HCT116 (cell line): ENCODE measurements around the gene MAPKAPK3. TPM values are rescaled to one million over a fixed set of nuclear protein-coding genes. Genes with fewer than 3 reads are reported as not detected.
A peak's percentile ranks its signal among the peaks of the same experiment; 100 is the strongest.

ENCODE experiments used
- ATAC-seq: fragments of 200-7000 bp; cut with Tn5 transposase; 2 replicates; pipeline ENCODE4 v1.9.1; 2020; ENCODE audit warnings: mild to moderate bottlenecking, moderate library complexity
- BruUV-seq: library from RNA; stranded (reverse); fragments of 400-500 nt; replicated peaks from 2 replicates; lab custom pipeline; 2021; lab: Mats Ljungman, UMichigan
- CTCF ChIA-PET: fragments of 300-600 bp; sonication (Branson Sonifier 250); formaldehyde crosslinking; loops from one replicate; lab custom pipeline; 2021; ENCODE audit warnings: antibody characterized with exemption; lab: Charles Lee
- POLR2A ChIA-PET: fragments of 300-600, 350-600 bp; sonication (Branson Sonifier 250); formaldehyde crosslinking; loops from one replicate; lab custom pipeline; 2021; ENCODE audit warnings: antibody characterized with exemption; lab: Charles Lee
- RAD21 ChIA-PET, 2 experiments: fragments of 300-600 bp; sonication (Branson Sonifier 250); formaldehyde crosslinking; loops; one replicate each; lab custom pipeline; 2023; ENCODE audit warnings: low total read pairs in 2 of 2; ENCODE audit not compliant: uncharacterized antibody in 2 of 2, unreplicated experiment in 2 of 2, low non-redundant PET in 1 of 2; lab: Charles Lee
- DNase-seq: peaks from one replicate; pipeline ENCODE4 v3.0.0-alpha.2; 2010; ENCODE audit warnings: low read depth, low spot score
- H2AFZ ChIP-seq: fragments of 200-600 bp; shearing (Covaris generic), sonication (generic); 2 replicates; pipeline ENCODE4 v1.6.1; 2017; ENCODE audit warnings: low read depth, mixed run types, mixed read lengths, antibody characterized with exemption, low read length; ENCODE audit not compliant: poor library complexity, severe bottlenecking
- H3K27ac ChIP-seq: 2 replicates; pipeline ENCODE4 v1.5.1; 2012; ENCODE audit warnings: low read depth, low read length
- H3K27me3 ChIP-seq: fragments of 200-600 bp; sonication (generic); 2 replicates; pipeline ENCODE4 v1.6.1; 2016; ENCODE audit warnings: mixed run types, low read length, mixed read lengths; ENCODE audit not compliant: insufficient read depth
- H3K36me3 ChIP-seq, 2 experiments: fragments of 200-500 bp in 1 of 2; fragments of 200-600 bp in 1 of 2; sonication (Bioruptor generic) in 1 of 2; sonication (generic) in 1 of 2; 2 replicates each; pipeline versions ENCODE4 v1.5.1 to v1.6.1; 2014 to 2016; ENCODE audit warnings: low read length in 2 of 2, inconsistent platforms in 1 of 2, mixed read lengths in 1 of 2, mixed run types in 1 of 2; ENCODE audit not compliant: insufficient read depth in 2 of 2, control insufficient read depth in 1 of 2
- H3K4me1 ChIP-seq, 2 experiments: fragments of 200-600 bp in 1 of 2; sonication (generic) in 1 of 2; 2 replicates each; pipeline versions ENCODE4 v1.5.1 to v1.6.1; 2012 to 2017; ENCODE audit warnings: low read length in 2 of 2, inconsistent platforms in 1 of 2, mild to moderate bottlenecking in 1 of 2, mixed read lengths in 1 of 2, mixed run types in 1 of 2, moderate library complexity in 1 of 2; ENCODE audit not compliant: insufficient read depth in 2 of 2, control insufficient read depth in 1 of 2
- H3K4me2 ChIP-seq: fragments of 200-600 bp; sonication (generic); 2 replicates; pipeline ENCODE4 v1.6.1; 2017; ENCODE audit warnings: mixed run types, low read length, mixed read lengths
- H3K4me3 ChIP-seq, 2 experiments: fragments of 200-600 bp in 1 of 2; sonication (generic) in 1 of 2; replicated peaks in 1 of 2; 2 replicates each; pipeline ENCODE4 v1.5.1; 2011 to 2016; ENCODE audit warnings: low read length in 2 of 2, control low read depth in 1 of 2, low read depth in 1 of 2, mild to moderate bottlenecking in 1 of 2, mixed read lengths in 1 of 2, mixed run types in 1 of 2
- H3K79me2 ChIP-seq: fragments of 200-600 bp; sonication (generic); 2 replicates; pipeline ENCODE4 v1.6.1; 2017; ENCODE audit warnings: mild to moderate bottlenecking, mixed run types, low read length, moderate library complexity, mixed read lengths; ENCODE audit not compliant: insufficient read depth
- H3K9ac ChIP-seq: fragments of 200-600 bp; sonication (generic); 2 replicates; pipeline ENCODE4 v1.6.1; 2016; ENCODE audit warnings: low read length, mixed read lengths
- H3K9me2 ChIP-seq: fragments of 200-600 bp; sonication (generic), shearing (Covaris generic); 2 replicates; pipeline ENCODE4 v1.6.1; 2017; ENCODE audit warnings: mixed run types, mild to moderate bottlenecking, moderate library complexity; ENCODE audit not compliant: insufficient read depth
- H3K9me3 ChIP-seq, 2 experiments: fragments of 200-500 bp in 1 of 2; fragments of 200-600 bp in 1 of 2; sonication (Bioruptor generic) in 1 of 2; sonication (generic) in 1 of 2; 2 replicates each; pipeline ENCODE4 v1.6.1; 2014 to 2017; ENCODE audit warnings: low read length in 2 of 2, mixed read lengths in 2 of 2, inconsistent platforms in 1 of 2, low read depth in 1 of 2, mild to moderate bottlenecking in 1 of 2, mixed run types in 1 of 2, moderate library complexity in 1 of 2; ENCODE audit not compliant: control insufficient read depth in 1 of 2, insufficient read depth in 1 of 2
- H4K20me1 ChIP-seq: fragments of 200-600 bp; sonication (generic), shearing (Covaris generic); 2 replicates; pipeline ENCODE4 v1.6.1; 2017; ENCODE audit warnings: mixed run types, mild to moderate bottlenecking, moderate library complexity; ENCODE audit not compliant: insufficient read depth
- ATF3 ChIP-seq: IDR thresholded peaks from 2 replicates; pipeline ENCODE4 v1.6.1; 2012
- CBX3 ChIP-seq: IDR thresholded peaks from 2 replicates; pipeline ENCODE4 v1.6.1; 2012; ENCODE audit warnings: low read depth
- CEBPB ChIP-seq: IDR thresholded peaks from 2 replicates; pipeline ENCODE4 v1.6.1; 2012; ENCODE audit warnings: low read depth
- CTCF ChIP-seq, 3 experiments: fragments of 200-600 bp in 1 of 3; sonication (generic) in 1 of 3; IDR thresholded peaks in 2 of 3; conservative IDR thresholded peaks in 1 of 3; 2 replicates each; pipeline ENCODE4 v1.5.1; 2012 to 2017; ENCODE audit warnings: low read depth in 2 of 3, low read length in 2 of 3, antibody characterized with exemption in 1 of 3, borderline replicate concordance in 1 of 3, control low read depth in 1 of 3, mild to moderate bottlenecking in 1 of 3, mixed read lengths in 1 of 3, mixed run types in 1 of 3, moderate library complexity in 1 of 3; ENCODE audit not compliant: insufficient read depth in 1 of 3
- ELF1 ChIP-seq: IDR thresholded peaks from 2 replicates; pipeline ENCODE4 v1.6.1; 2012; ENCODE audit warnings: low read depth, borderline replicate concordance
- MAX ChIP-seq: IDR thresholded peaks from 2 replicates; pipeline ENCODE4 v1.6.1; 2012
- POLR2A ChIP-seq: IDR thresholded peaks from 2 replicates; pipeline ENCODE4 v1.7.0; 2011; ENCODE audit warnings: borderline replicate concordance; ENCODE audit not compliant: insufficient read depth, insufficient read length; ENCODE audit errors: extremely low read depth
- POLR2AphosphoS5 ChIP-seq: IDR thresholded peaks from 2 replicates; pipeline ENCODE4 v1.6.1; 2011; ENCODE audit warnings: mild to moderate bottlenecking, low read depth, low read length, moderate library complexity
- REST ChIP-seq: IDR thresholded peaks from 2 replicates; pipeline ENCODE4 v1.6.1; 2012; ENCODE audit warnings: low read depth
- SIN3A ChIP-seq: IDR thresholded peaks from 2 replicates; pipeline ENCODE4 v1.6.1; 2012; ENCODE audit warnings: low read depth
- SP1 ChIP-seq: IDR thresholded peaks from 2 replicates; pipeline ENCODE4 v1.6.1; 2012; ENCODE audit warnings: low read depth
- SRF ChIP-seq: IDR thresholded peaks from 2 replicates; pipeline ENCODE4 v1.6.1; 2012; ENCODE audit warnings: low read depth
- TCF7L2 ChIP-seq: IDR thresholded peaks from 2 replicates; pipeline ENCODE4 v1.7.0; 2011; ENCODE audit warnings: borderline replicate concordance, inconsistent platforms; ENCODE audit not compliant: insufficient read depth, insufficient read length; ENCODE audit errors: extremely low read depth
- YY1 ChIP-seq: IDR thresholded peaks from 2 replicates; pipeline ENCODE4 v1.6.1; 2011; ENCODE audit warnings: low read length, low read depth, moderate library complexity, mild to moderate bottlenecking; ENCODE audit not compliant: insufficient replicate concordance; ENCODE audit errors: extremely low read depth
- ZBTB33 ChIP-seq: IDR thresholded peaks from 2 replicates; pipeline ENCODE4 v1.6.1; 2011; ENCODE audit warnings: mild to moderate bottlenecking, low read length, moderate library complexity; ENCODE audit not compliant: insufficient replicate concordance; ENCODE audit errors: extremely low read depth
- ZNF274 ChIP-seq: fragments of 200-500 bp; sonication (Bioruptor generic); IDR thresholded peaks from 2 replicates; pipeline ENCODE4 v1.6.1; 2014; ENCODE audit warnings: mild to moderate bottlenecking, low read depth, low read length, inconsistent platforms
- intact Hi-C: fragments of 100-400 bp; cut with micrococcal nuclease; formaldehyde crosslinking; loops from 2 replicates; pipeline ENCODE4 v1.10.0; 2022
- total RNA-seq: library from RNA; stranded (reverse); gene quantifications from one replicate; pipeline ENCODE4 v1.2.1, GENCODE V29; 2021; ENCODE audit not compliant: unreplicated experiment

Gene MAPKAPK3
- total RNA-seq, 1 experiment from 2014 or later: 87.3 TPM

- TF ChIP-seq REST (no peak), YY1 (no peak)
- TF ChIP-seq, all 23 proteins: peak for 0
These were observed 5.9 kb downstream of the MAPKAPK3 start (continued) for GRCh38 chr3:50622881-50623280.

GRCh38 chr3:50623840-50624474, 7.0 kb downstream of the MAPKAPK3 start:
- intact Hi-C loops: no loop called here
- peaks cover 90% of the 10 kb centered on the region for H3K79me2 ChIP-seq
- H3K9ac ChIP-seq: peak overlapping the region; percentile 47
- CTCF ChIA-PET: interaction anchor here (1.4 to 1.9 kb wide), 2 partner anchors 29 kb away, joined by 6 to 7 read pairs; no protein-coding TSS in a partner anchor
- RAD21 ChIA-PET: interaction anchor here (0.9 to 1.2 kb wide), 2 partner anchors 8 to 29 kb away, joined by 3 to 4 read pairs; no protein-coding TSS in a partner anchor
- H3K4me3 ChIP-seq: peak overlapping the region in 1 of 2 experiments; percentile 29; a peak in 2 of 4 replicates
- H3K4me1 ChIP-seq: peaks cover 62 to 87% of the 10 kb centered on the region in 2 experiments
- no TSS peak for BruUV-seq
- H3K27me3 ChIP-seq: no peaks in the 10 kb centered on the region
- no peak overlapping the region for H2AFZ ChIP-seq
- DNase-seq (no peak), ATAC-seq (no peak)
- peak overlapping the region; percentile 75 for H3K4me2 ChIP-seq
- H3K36me3 ChIP-seq: peaks cover 0 to 17% of the 10 kb centered on the region in 2 experiments; a peak in 1 of 4 replicates
- peak overlapping the region; percentile 87 for H3K27ac ChIP-seq
- POLR2A ChIA-PET: interaction anchor here (2.4 kb wide), 1 partner anchor 29 kb away, joined by 8 read pairs; no protein-coding TSS in a partner anchor
- H3K9me2 ChIP-seq: no peaks in the 10 kb centered on the region
- no peaks in the 10 kb centered on the region for H3K9me3 ChIP-seq
- no peaks in the 10 kb centered on the region for H4K20me1 ChIP-seq
- no peak for TF ChIP-seq SIN3A
- TF ChIP-seq CBX3: no peak
- no peak for TF ChIP-seq SP1
- no peak for TF ChIP-seq ATF3
- TF ChIP-seq ELF1: no peak
- no peak for TF ChIP-seq SRF
- TF ChIP-seq TCF7L2: no peak
- no peak for TF ChIP-seq ZNF274
- TF ChIP-seq POLR2A: no peak
- TF ChIP-seq CTCF (IDR thresholded peaks at IDR 0.05 in 2 of 3, conservative IDR thresholded peaks at IDR 0.05 in 1 of 3; ENCODE audit: borderline replicate concordance in 1 of 3, insufficient read depth in 1 of 3, low read depth in 2 of 3, low read length in 2 of 3): no peak
- no peak for TF ChIP-seq POLR2AphosphoS5
- no peak for TF ChIP-seq ZBTB33
- TF ChIP-seq MAX: no peak
- TF ChIP-seq YY1: no peak
- TF ChIP-seq CEBPB: no peak
